ENCODE results near the gene ATG9B. TPM values are rescaled to one million over a fixed set of nuclear protein-coding genes. Genes with fewer than 3 reads are reported as not detected.

ATG9B gene
- total and polyA plus RNA-seq, 9 of the 15 experiments (the other 6 are each of a cell fraction or from before 2014, with no cell fraction given): 0.29 to 8.0 (median 2.1) TPM

- TF ChIP-seq ARID1B (IDR thresholded peaks at IDR 0.05) (peak; percentile 15; the same call in 1 of the 2 replicates), ZMIZ1 (IDR thresholded peaks at IDR 0.05; ENCODE audit: low read depth in 2 of 2, low read length in 2 of 2) (no peak), TFE3 (CRISPR knock-in tag; IDR thresholded peaks at IDR 0.05) (no peak), SREBF1 (IDR thresholded peaks at IDR 0.05; ENCODE audit: borderline replicate concordance, low read depth, low read length) (no peak), FOXJ2 (tag; IDR thresholded peaks at IDR 0.05) (no peak), GABPB2 (CRISPR knock-in tag; conservative IDR thresholded peaks at IDR 0.05) (no peak), PCBP2 (IDR thresholded peaks at IDR 0.05; ENCODE audit: low read depth, low read length, poor library complexity, severe bottlenecking) (no peak), ZNF12 (CRISPR knock-in tag; IDR thresholded peaks at IDR 0.05) (no peak), MXI1 (IDR thresholded peaks at IDR 0.05; ENCODE audit: low read depth, low read length) (no peak), HNRNPH1 (optimal IDR thresholded peaks at IDR 0.05; ENCODE audit: low read depth, low read length) (no peak), ZNF311 (CRISPR knock-in tag; IDR thresholded peaks at IDR 0.05) (no peak), HMG20B (CRISPR knock-in tag; IDR thresholded peaks at IDR 0.05) (no peak), PML (IDR thresholded peaks at IDR 0.05; ENCODE audit: low read length) (no peak), NFIC (IDR thresholded peaks at IDR 0.05) (no peak), YBX1 (IDR thresholded peaks at IDR 0.05) (no peak), ZNF354B (CRISPR knock-in tag; IDR thresholded peaks at IDR 0.05) (no peak), CHCHD3 (CRISPR knock-in tag; IDR thresholded peaks at IDR 0.05) (no peak), RUNX1 (IDR thresholded peaks at IDR 0.05; ENCODE audit: low read depth) (no peak)
- TF ChIP-seq, protein P1, sequence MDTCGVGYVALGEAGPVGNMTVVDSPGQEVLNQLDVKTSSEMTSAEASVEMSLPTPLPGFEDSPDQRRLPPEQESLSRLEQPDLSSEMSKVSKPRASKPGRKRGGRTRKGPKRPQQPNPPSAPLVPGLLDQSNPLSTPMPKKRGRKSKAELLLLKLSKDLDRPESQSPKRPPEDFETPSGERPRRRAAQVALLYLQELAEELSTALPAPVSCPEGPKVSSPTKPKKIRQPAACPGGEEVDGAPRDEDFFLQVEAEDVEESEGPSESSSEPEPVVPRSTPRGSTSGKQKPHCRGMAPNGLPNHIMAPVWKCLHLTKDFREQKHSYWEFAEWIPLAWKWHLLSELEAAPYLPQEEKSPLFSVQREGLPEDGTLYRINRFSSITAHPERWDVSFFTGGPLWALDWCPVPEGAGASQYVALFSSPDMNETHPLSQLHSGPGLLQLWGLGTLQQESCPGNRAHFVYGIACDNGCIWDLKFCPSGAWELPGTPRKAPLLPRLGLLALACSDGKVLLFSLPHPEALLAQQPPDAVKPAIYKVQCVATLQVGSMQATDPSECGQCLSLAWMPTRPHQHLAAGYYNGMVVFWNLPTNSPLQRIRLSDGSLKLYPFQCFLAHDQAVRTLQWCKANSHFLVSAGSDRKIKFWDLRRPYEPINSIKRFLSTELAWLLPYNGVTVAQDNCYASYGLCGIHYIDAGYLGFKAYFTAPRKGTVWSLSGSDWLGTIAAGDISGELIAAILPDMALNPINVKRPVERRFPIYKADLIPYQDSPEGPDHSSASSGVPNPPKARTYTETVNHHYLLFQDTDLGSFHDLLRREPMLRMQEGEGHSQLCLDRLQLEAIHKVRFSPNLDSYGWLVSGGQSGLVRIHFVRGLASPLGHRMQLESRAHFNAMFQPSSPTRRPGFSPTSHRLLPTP (IDR thresholded peaks at IDR 0.05; ENCODE audit: borderline replicate concordance, extremely low read depth, insufficient read length): peak; percentile 75
- TF ChIP-seq, protein P2, sequence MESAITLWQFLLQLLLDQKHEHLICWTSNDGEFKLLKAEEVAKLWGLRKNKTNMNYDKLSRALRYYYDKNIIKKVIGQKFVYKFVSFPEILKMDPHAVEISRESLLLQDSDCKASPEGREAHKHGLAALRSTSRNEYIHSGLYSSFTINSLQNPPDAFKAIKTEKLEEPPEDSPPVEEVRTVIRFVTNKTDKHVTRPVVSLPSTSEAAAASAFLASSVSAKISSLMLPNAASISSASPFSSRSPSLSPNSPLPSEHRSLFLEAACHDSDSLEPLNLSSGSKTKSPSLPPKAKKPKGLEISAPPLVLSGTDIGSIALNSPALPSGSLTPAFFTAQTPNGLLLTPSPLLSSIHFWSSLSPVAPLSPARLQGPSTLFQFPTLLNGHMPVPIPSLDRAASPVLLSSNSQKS (CRISPR knock-in tag; IDR thresholded peaks at IDR 0.05): no peak
These were observed 4.7 kb upstream of the ATG9B start (continued) for GRCh38 chr7:151028948-151029501.
